Measurements from ENCODE around the gene PLEKHM2. TPM values are rescaled to one million over a fixed set of nuclear protein-coding genes. Genes with fewer than 3 reads are reported as not detected.

The PLEKHM2 gene
- total RNA-seq, 1 experiment from 2014 or later = 53.9 TPM

GRCh38 chr1:15753776-15754175, 69.7 kb downstream of the PLEKHM2 start:
- Histone ChIP-seq H3K27ac (ENCODE audit: low read depth, low read length, poor library complexity, severe bottlenecking) (no peak overlapping the region), H3K9me3 (ENCODE audit: low read depth, low read length, poor library complexity, severe bottlenecking) (no peaks in the 10 kb centered on the region), H3K4me1 (ENCODE audit: insufficient read depth, low read length, poor library complexity, severe bottlenecking) (peaks cover 10% of the 10 kb centered on the region), H3K4me3 (ENCODE audit: low read depth, low read length, poor library complexity, severe bottlenecking) (no peak overlapping the region), H3K36me3 (ENCODE audit: insufficient read depth, low read length, poor library complexity, severe bottlenecking) (no peaks in the 10 kb centered on the region), H3K27me3 (replicated peaks; ENCODE audit: insufficient read depth, low read depth, low read length, poor library complexity) (no peaks in the 10 kb centered on the region)
- no peak for TF ChIP-seq EZH2 (IDR thresholded peaks at IDR 0.05; ENCODE audit: borderline replicate concordance, low read depth, low read length, poor library complexity, severe bottlenecking)
- BruUV-seq (replicated peaks) = no TSS peak
- ChIA-PET CTCF (no interaction called here), POLR2A (ENCODE audit: low non-redundant PET) (no interaction called here)
- intact Hi-C loops (cut with micrococcal nuclease; ENCODE audit: unreplicated experiment) = no loop called here
- no peak for DNase-seq (ENCODE audit: low spot score)

DNA sequence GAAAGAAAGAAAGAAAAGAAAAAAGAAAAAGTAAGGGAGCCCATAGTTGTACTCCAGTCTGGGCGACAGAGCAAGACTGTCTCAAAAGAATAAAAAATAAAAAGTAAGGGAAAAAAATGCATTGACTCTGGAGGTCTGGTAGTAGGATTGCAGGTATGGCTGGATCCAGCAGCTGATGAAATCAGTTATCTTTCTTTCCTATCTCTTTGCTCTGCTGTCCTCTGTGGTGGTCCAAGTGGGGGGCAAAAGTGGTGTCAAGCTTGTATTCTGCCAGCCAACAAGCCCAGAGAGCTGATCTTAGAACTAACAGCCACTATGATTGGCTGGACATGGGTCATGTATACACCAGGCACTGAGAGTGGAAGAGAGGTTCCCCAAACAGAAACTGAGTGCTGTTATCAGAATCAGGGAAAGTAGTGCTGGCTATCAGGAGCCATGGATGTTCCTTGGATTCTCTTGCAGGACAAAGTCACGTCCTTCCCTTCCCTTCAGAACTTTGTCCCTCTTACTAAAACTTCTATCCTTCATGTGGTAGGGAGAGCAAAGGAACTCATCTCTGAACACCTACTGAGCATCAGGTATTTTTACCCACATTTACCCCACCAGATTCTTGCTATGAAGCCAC, 71.0 kb downstream of the PLEKHM2 start:
- no peak for DNase-seq (ENCODE audit: low spot score)
- Histone ChIP-seq H3K27me3 (replicated peaks; ENCODE audit: insufficient read depth, low read depth, low read length, poor library complexity) (no peaks in the 10 kb centered on the region), H3K27ac (ENCODE audit: low read depth, low read length, poor library complexity, severe bottlenecking) (no peak overlapping the region), H3K36me3 (ENCODE audit: insufficient read depth, low read length, poor library complexity, severe bottlenecking) (no peaks in the 10 kb centered on the region), H3K4me3 (ENCODE audit: low read depth, low read length, poor library complexity, severe bottlenecking) (no peak overlapping the region), H3K4me1 (ENCODE audit: insufficient read depth, low read length, poor library complexity, severe bottlenecking) (peaks cover 10% of the 10 kb centered on the region), H3K9me3 (ENCODE audit: low read depth, low read length, poor library complexity, severe bottlenecking) (no peaks in the 10 kb centered on the region)
- TF ChIP-seq, protein P1, sequence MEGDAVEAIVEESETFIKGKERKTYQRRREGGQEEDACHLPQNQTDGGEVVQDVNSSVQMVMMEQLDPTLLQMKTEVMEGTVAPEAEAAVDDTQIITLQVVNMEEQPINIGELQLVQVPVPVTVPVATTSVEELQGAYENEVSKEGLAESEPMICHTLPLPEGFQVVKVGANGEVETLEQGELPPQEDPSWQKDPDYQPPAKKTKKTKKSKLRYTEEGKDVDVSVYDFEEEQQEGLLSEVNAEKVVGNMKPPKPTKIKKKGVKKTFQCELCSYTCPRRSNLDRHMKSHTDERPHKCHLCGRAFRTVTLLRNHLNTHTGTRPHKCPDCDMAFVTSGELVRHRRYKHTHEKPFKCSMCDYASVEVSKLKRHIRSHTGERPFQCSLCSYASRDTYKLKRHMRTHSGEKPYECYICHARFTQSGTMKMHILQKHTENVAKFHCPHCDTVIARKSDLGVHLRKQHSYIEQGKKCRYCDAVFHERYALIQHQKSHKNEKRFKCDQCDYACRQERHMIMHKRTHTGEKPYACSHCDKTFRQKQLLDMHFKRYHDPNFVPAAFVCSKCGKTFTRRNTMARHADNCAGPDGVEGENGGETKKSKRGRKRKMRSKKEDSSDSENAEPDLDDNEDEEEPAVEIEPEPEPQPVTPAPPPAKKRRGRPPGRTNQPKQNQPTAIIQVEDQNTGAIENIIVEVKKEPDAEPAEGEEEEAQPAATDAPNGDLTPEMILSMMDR (conservative IDR thresholded peaks at IDR 0.05; ENCODE audit: low read depth, low read length) = no peak
- TF ChIP-seq EZH2 (IDR thresholded peaks at IDR 0.05; ENCODE audit: borderline replicate concordance, low read depth, low read length, poor library complexity, severe bottlenecking) = no peak
- CTCF ChIA-PET = interaction anchor here (1.7 kb wide), 1 partner anchor 37 kb away, joined by 3 read pairs; no protein-coding TSS in a partner anchor
- BruUV-seq (replicated peaks) = no TSS peak
- POLR2A ChIA-PET (ENCODE audit: low non-redundant PET) = no interaction called here
- intact Hi-C loops (cut with micrococcal nuclease; ENCODE audit: unreplicated experiment) = no loop called here

DNA sequence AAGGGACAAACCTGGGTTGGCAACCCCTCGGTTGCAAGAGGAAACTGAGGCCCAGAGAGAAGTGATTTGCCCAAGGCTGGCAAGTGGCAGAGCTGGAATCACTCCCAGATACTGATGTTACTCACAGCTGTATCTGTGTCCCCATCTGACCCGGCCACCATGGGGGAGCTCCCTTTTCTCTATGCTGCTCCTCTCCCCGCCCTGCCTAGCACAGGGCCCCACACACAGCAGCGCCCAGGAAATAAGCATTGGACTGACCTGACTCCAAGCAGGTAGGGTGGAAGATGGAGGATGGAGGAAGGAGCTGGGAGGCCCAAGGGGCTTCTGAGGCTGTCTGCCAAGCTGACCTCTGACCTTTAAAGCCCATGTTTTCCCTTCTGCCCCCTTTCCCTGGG, 71.5 kb downstream of the PLEKHM2 start:
- CTCF ChIA-PET = interaction anchor here (1.7 kb wide), 1 partner anchor 36 kb away, joined by 3 read pairs; no protein-coding TSS in a partner anchor
- DNase-seq (ENCODE audit: low spot score) = no peak
- Histone ChIP-seq H3K27ac (ENCODE audit: low read depth, low read length, poor library complexity, severe bottlenecking) (no peak overlapping the region), H3K27me3 (replicated peaks; ENCODE audit: insufficient read depth, low read depth, low read length, poor library complexity) (no peaks in the 10 kb centered on the region), H3K4me3 (ENCODE audit: low read depth, low read length, poor library complexity, severe bottlenecking) (no peak overlapping the region), H3K9me3 (ENCODE audit: low read depth, low read length, poor library complexity, severe bottlenecking) (no peaks in the 10 kb centered on the region), H3K36me3 (ENCODE audit: insufficient read depth, low read length, poor library complexity, severe bottlenecking) (no peaks in the 10 kb centered on the region), H3K4me1 (ENCODE audit: insufficient read depth, low read length, poor library complexity, severe bottlenecking) (peaks cover 14% of the 10 kb centered on the region)
- TF ChIP-seq, protein P1 (conservative IDR thresholded peaks at IDR 0.05; ENCODE audit: low read depth, low read length) = no peak
- TF ChIP-seq EZH2 (IDR thresholded peaks at IDR 0.05; ENCODE audit: borderline replicate concordance, low read depth, low read length, poor library complexity, severe bottlenecking) = no peak
- intact Hi-C loops (cut with micrococcal nuclease; ENCODE audit: unreplicated experiment) = no loop called here
- POLR2A ChIA-PET (ENCODE audit: low non-redundant PET) = no interaction called here
- BruUV-seq (replicated peaks) = no TSS peak

Measured in A673 (cell line).